NOMO-1 treated with DMSO at 0.1 percent for 48 hours (cell line): ENCODE results near the gene CHST1.

Experiments used
- DNase-seq: peaks from one replicate; lab custom pipeline; 2025; ENCODE audit not compliant: unreplicated experiment; lab: John Stamatoyannopoulos, UW

CHST1 gene

DNA sequence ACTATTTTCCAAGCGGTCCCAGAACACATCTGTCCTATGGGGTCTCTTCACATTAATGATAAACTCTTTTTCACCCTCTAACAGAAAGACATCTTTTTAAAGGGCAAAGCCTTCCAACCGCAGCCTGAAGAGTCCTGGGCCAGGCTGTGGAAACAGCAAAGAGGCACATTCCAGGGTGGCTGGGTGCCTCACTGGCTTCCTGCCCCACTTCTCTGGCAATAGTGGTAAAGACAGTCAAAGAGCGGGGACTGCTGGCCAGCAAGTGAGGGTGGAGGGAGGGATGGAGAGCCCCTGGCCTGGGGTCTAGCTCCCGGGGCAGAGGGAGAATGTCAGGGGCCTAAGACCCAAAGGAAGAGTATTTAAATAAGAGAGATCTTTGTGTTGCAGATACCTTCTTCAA is 10.2 kb upstream of the CHST1 start:
- DNase-seq = no peak

DNA sequence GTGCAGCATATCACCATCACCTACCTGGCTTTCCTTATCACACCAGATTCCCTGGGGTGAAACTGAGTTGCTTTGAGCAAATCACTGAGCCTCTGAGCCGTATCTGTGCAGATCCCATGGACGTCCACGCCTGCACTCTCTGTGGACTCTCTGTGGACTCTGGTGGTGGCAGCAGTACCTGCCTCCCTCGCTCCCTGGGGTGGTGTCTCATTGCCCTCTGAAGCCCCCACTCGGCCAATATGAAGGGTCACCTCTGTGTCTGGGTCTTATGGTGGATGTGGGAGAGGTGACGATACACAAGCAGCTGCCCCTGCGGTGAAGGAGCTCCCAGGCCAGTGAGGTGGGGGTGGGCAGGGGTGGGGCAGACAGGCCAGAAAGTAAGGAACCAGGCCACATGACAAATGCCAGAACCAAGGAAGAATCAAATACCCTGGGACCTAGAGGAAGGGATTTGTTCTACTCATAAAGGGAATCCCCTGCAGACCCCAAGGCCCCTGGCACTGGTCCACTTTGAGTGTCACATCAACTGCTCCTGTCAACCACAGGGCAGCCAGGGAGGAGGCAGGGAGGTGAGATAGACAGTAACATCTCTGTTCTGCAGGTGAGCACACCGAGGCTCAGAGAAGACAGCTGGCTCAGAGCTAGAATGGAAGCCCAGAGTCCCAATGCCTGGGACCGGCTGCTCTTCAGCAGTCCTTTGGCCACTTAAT is 9.2 kb upstream of the CHST1 start:
- DNase-seq = no peak

DNA sequence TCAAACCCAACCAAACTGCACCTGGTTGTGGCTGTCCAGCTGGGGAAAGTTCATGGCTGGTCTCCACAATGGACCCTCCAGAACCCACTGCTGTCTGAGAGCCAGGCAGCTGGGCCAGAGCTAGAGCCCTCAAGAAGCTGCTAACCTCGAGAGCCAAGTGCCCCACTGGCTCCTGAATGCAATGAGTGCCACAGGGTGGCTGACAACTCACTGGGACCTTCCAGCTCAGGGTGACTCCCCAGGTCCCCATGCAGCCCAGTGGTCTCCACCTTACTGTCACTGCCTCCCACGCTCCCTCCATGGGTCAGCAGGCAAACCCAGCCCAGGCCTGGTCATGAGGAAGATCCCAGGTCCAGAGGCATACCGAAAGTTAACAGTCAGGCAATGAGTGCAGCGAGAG is 8.0 kb upstream of the CHST1 start:
- DNase-seq = no peak

- DNase-seq = no peak
These were observed 7.2 kb upstream of the CHST1 start for GRCh38 chr11:45672593-45672992.

DNA sequence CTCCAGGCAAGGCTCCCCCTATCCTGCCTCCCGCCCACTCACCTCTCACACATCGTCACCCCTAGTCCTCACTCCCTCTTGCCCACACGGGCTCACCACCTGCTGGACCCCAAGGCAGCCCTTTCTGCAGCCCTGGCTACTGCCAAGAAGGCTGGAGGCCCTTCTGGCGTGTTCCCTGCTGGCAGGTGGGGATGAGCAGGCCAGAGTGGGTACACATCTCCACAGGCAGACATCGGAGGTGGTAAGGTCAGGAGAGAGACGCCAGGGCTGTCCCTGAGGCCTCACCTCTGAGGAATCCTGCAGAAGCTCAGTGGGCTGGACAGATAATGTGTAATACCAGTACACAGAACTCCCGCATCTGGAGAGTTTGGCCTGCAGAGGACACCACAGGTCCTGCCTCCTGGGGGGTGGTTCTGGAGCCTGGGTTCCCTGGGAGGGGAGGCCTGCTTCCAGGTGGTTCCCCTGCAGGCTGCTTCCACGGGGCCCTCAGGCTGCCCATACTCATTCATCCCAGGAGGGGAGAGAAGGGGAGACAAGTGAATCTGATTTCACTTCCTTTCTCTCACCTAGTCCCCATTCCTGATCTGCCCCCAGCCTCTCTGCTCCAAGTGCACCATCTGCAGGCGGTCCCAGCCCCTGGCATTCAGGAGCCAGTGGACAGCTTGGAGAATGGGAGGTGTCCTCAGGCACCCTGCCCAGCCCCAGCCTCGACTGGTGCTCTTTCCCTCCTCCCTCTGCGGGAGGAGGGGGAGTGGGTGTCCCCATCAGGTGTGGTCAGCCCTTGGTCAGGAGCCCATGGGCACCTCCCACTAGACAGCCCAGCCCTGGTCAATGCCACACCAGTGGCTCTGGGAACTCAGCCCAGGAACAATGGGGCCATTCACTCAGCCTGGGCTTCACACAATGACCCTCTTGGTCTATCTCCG is 6.1 kb upstream of the CHST1 start:
- DNase-seq = no peak

DNA sequence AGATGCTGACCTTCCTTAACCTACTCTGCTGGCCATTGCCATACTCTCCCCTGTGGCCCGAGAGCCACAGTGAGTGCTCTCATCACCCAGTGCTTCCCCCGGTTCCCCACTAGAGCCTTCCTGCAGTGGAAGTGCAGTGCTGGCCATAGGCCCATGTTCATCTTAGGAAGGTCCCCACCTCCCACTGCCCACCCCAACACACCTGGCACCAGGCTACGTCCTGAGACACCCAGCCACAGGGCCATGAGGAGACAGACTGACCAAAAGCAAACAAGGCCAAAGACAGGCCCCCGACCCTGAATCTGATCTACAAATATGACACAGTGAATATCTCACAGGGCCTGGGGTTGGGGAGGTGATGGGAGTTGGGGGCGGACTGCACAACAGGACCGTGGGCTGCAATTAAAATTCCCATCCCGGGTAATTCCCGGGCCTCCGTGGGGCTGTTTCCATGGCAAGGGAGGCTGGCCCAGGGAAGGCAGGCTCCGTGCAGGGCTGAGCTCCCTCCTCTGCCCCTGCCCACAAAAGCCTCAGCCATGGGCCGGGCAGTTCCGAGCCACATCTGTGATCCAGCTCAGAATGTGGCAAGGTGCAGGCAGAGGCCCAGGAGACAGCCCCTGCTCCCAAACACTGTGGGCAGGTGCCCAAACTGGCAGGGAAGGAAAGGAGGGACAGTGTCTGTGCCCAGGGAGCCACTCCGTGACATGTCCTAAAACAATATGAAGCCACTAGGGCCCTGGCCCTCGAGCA is 5.1 kb upstream of the CHST1 start:
- DNase-seq = no peak

GRCh38 chr11:45669956-45670355 is 4.5 kb upstream of the CHST1 start:
- DNase-seq = no peak

- DNase-seq = no peak
These were observed 3.7 kb upstream of the CHST1 start for GRCh38 chr11:45669146-45669545.

DNA sequence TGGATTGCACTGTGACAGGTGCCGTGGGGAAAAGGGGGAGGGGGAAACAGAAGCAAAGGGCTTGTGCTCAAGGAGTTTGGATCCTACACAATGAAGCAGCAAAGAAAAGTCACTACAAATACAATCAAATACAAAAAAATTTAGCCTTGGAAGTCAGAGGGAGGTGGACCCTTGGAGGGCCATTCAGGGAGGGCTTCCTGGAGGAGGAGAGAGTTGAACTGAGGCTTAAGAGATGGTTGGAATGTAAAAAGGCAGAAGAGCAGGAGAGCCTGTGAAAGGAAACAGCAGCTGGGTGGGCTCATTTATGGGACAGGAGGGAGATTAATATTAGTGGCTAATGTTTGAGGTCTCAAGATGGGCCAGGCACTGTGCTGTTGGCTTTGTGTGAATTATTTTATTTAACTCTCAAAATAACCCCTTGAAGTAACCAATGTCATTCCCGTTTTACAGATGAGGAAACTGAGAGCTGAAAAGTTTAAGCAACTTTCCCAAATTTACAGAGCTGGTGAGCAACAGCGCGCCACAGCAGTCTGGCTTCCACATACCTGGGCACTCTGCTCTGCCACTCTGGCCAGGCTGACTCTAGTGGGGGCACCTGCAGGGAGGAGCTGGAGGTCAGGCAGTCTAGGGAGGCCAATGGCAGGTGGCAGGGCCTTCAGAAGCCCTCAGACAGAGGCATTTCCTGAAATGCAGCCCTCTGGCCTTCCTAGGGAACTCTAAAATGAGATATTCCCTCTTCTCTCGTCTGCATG is 2.7 kb upstream of the CHST1 start:
- DNase-seq = no peak

DNA sequence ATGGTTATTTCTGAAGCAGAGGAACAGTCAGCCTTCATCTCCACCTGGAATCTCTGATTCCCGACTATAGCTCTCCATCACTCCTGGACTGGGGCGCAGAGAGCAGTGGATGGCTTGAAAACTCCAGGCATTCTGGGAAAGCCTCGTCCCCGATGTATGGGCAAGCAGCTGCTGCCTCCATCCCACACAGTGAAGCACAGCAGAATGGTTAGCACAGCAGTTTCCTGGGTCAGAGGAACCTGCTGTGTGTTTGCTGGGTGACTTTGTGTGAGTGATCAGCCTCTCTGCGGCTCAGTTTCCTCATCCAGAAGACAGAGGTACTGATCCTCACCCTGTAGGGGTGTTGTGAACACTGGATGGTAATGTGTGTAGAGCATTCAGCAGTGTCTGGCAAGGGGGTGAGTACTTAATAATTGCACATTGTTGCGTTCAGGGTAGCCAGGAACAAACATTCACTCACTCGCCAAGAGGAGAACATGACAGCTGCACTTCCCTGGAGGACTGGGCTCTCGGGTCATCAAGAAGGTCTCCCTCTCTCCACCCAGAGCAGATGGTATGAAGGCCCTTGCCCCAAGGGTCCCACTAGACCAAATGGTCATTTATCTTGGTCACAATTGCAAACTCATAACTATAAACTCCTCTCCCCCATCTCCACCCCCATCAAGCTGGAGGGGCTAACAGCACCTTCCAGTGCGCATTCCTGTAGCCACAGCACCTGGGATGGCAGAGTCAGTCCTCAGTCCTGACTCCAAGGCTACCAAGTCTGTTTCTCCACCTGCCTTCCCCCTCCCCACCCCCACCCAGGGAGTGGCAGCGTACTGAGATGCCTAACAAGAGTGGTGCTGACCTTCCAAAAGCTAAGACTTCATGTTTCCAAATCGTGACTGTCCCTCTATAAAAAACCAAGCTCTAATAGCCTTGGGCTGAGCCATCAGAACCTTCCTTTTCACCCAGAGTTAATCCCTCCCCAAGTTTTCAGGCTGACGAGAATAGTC is 1.5 kb upstream of the CHST1 start:
- DNase-seq = no peak

DNA sequence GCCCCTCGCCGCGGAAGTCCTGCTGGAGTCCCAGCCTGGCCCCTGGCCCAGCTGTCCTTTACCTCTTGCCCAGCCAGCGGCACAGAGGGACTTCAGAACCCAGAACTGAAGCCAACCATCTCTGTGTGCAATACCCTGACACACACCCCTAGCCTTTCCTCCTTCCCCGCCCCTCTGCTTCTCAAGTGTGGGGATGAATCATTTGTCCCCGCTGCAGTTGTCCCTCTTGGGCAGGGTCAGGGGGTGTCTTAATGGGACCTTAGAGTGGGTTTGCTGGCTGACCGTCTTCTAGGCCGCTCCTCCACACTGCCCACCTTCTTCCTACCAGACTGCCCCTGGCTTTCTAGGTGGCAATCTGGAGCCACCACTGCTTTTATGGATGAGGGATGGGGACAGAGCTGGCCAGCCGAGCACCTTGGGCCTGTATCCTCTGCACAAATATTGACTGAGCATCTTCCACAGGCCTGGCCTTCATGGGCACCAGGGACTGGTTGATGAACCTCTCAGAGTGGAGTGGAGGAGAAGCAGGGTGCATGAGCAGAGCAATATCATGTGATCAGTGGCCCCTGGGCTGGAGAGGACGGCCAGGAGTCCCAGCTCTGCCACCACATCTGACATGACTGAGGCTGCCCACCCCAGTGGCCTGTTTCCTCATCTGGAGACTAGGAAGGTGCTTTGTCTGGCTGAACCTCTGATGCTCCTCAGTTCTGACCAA is 668 bp upstream of the CHST1 start:
- no peak for DNase-seq

DNA sequence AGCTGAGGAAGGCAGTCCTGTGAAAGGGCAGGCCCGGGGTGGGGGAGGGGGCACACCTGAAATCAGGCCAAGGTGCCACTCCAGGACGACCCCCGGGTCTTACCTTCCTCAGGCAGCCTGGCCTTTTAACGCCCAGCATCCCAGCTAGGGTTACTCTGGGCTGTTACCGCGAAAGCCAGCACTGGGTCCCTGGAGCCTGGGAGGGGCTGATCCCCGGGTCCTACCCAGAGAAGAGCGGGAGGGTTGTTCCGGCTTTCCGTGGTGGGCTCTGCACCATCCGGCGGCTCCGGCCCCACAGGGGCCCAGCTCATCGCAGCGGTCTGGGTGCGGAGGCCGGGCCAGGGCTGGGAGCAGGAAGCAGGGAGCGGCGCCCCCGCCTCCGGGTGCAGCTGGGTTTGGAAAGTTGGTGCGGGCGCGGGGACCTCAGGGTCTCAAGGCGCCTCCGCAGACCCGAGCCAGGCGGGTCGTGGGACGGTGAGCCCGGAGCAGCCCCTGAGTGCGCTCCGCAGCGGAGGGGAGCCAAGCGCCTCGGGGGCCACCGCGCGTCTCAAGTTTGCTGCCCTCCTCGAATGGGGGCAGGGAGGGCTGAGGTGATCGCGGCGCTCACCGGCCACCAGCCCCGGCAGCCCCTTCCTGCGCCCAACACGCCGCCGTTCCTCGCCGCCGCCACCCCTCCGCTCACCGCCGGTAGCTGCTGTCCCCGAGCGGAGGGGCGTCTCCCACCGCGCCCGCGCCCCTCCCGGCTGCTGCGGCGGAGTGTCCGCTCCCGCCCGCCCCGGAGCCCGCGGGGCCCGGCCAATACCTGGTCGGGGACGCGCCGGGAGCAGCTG is 831 bp downstream of the CHST1 start:
- no peak for DNase-seq

- DNase-seq = no peak
These were observed 1.7 kb downstream of the CHST1 start for GRCh38 chr11:45663486-45664375.

- DNase-seq = peak; percentile 26
These were observed 2.5 kb downstream of the CHST1 start for GRCh38 chr11:45662665-45663485.

DNA sequence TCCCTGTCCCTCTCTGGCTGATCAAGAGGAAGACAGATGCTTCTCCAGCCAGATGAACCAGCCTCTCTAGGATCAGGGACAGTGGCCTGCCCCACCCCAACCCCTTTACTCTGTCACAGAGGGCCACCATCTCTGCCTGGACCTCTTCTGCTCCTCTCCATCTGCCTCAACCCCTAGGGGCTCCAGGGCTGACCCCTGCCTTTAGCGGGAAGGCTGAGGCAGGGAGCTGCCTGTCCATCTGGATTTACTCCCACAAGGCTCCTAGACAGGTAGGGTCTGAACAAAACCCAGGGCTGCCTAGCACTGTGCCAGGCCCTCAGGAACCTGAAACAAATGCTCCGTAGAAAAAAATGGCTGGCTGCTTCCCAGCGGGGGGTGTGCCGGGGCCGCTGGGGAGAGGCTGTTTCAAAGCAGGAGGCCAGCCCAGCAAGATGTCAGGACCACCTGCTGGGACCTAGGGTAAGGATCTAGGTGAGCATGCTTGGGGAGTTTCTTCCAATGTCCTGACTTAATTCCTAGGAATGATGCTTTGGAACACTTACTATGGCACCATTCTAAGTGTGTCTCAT is 3.2 kb downstream of the CHST1 start:
- no peak for DNase-seq

DNA sequence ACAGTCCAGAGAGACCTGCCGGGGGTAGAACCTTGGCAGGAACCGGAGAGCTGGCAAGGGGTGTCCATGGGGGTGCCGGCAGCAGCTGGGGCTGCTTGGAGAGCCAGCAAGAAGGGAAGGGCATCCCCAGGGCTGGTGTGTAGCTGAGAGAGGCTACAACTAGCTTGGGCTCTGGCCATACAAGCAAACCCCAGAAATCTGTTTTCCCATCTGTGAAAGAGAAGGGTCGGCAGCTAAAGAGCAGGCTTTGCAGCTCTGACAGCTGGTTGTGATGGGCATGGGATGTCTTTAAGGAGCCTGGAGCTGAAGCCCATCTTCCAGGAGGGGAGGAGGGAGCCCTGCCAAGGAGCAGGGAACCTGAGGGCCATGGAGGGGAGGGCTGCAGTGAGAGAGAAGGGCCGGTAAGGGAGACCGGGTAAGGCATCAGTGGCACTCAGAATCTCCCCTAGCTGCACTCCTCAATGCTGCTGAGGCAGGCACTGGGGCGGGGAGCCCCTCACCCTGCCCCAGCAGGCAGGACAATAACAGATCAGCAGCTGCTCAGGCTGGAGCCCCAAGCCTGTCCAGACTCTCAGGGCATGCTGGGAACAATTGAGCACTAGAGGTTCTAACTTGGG is 3.9 kb downstream of the CHST1 start:
- DNase-seq = no peak
